IPS DF 4.7 (cell line): Measurements from ENCODE around the gene UROD.
"Not testable (repeated sequence)": the region's sequence is repeated elsewhere in the genome, so short reads cannot be mapped to it uniquely, and the experiment has no call there.

ENCODE experiments used
- DNase-seq: peaks from one replicate; pipeline ENCODE4 v3.0.0-alpha.2; 2013; ENCODE audit warnings: low spot score; ENCODE audit errors: extremely low read depth

UROD gene

DNA sequence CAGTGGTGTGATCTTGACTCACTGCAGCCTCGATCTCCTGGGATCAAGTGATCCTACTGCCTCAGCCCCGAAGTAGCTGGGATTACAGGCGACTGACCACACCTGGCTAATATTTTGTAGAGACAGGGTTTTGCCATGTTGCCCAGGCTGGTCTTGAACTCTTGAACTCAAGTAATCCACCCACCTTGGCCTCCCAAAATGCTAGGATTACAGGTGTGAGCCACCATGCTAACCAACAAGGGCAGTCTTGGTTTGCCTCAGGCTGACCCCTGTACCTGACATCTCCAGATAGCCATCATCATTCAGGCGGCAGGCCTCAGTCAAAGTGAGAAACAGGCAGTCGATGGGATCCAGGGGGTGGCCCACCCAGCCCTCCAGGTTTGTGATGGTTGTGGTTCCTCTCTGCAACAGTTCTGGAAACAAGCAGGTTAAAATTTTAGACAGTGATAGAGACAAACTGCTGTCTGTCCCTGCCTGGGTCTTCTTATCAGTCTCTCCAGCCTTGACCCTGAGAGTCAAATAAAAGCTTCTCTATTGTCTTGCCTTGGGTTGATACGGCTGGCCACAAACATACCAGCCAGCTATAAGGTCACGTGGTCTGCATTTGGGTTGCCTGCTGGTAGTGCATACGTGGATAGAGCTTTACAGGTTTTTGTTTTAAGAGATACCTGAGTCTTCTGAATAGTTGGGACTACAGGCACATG is 26.8 kb downstream of the UROD start:
- DNase-seq, result no peak

DNA sequence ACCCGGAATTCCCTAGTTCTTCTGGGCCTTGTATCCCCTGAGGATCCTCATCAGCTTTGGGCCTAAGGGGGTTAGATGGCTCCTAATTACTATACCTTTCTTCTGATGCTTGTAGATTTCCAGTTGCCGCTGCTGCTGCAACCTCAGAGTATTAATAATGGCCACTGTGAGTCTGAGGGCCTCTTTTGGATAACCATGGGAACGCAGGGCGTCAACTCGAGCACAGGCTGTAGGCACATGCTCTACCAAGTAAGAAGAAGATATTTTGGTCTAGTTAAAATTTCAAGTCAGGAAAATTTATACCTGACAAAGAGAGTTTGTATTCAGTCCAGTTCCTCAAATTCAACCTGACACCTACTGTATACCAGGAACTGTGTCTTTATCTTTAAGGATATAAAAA is 28.2 kb downstream of the UROD start:
- DNase-seq, result no peak

DNA sequence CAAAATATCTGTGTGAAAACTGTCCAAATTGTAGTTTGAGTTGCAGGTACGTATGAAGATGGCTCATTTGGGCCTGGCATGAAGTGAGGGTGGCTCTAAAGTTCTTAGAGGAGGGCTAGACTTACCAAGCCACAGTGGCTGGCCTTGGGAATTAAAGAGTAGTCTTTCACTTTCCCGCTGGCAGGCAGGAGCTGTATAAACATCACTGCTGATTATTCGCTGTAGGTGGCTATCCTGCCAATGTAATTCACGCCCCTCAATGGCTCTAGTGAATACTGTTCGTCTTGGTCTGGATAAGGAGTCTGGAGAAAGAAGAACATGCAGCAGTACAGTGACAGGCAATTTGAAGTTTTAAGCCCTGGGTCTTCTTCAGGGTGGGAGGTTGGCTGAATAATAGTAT is 31.0 kb downstream of the UROD start:
- no peak for DNase-seq

GRCh38 chr1:45044916-45045315 is 32.9 kb downstream of the UROD start:
- no peak for DNase-seq

- no peak for DNase-seq
Observed at GRCh38 chr1:45047032-45047431, 35.0 kb downstream of the UROD start.

DNA sequence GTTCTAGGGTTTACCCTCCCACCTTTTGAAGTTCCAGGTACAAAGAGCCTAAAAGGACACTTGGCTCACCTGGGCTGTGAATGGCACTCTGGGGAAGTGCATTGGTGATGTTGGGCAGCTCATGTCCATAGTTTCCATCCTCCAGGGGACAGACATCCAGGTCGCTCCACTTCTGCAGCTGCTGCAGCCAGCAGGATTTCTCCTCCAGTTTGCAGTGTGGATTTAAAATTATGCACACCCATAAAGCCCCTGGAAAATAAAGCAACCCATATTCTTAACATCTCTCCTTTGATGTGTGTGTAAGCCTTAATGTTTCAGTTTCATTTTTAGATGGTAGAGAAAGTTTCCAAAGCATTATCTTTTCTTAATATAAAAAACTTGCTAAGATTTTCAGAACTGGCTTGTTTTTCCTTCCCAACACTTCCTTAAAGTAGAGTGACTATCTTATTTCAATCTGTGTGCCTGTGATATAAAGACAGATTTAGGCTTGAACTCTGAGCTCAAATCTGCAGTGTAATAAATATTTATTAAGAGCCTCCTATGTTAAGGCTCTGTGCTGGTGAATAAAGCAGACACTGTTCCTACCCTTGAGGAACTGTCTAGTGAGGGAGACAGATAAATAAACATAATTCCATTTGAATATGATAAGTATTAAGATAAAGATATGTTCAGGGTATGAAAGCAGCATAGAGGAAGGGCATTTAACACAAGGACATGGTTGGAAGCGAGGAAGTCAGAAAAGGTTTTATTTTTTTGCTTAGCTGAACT is 39.1 kb downstream of the UROD start:
- no peak for DNase-seq

DNA sequence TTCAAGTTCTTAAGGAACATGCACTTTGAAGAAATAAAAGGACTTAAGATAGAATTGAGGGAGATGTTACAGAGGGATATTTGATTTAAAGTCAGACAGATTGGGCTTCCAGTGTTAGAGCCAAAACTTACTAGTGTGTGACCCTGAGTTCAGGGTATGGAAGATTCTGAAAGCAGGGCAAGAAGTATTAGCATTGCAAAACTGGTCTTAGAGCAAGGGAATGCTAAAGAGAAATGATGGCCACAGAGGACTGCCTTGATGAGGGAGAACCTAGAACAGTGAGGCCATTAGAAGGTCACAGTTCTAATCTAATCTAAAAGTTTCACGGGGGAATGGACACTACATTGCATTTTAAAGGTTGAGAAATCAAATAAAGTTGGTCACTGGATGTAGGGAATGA is 45.5 kb downstream of the UROD start:
- no peak for DNase-seq

DNA sequence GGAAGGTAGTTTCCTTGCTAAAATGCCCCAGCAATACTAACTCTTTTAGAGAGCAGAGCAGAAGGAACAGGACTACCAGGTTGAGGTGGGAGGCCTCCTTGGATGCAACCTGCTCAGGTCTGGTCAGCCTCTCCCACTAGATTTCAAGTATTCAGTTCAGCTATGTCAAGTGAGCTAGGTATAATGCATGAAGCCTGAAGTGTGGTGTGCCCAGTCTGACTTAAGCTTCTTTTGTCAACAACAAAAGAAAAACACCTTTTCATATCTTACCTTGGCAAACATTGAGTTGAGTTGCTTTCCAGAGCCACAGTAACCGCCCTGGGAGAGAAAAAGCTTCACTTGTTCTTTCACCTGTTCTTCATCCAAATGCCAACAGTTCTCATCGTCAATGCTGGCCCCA is 47.8 kb downstream of the UROD start:
- no peak for DNase-seq

- not testable (repeated sequence) for DNase-seq
Observed at GRCh38 chr1:45062463-45062862, 50.4 kb downstream of the UROD start.

GRCh38 chr1:45065083-45065482 is 53.0 kb downstream of the UROD start:
- DNase-seq, result no peak
